Peyer's patch (tissue), 4 donors: ENCODE results near the gene SMARCD1. TPM values are rescaled to one million over a fixed set of nuclear protein-coding genes. Genes with fewer than 3 reads are reported as not detected.

Experiments used
- DNase-seq, 3 donors: peaks; one replicate each; pipeline ENCODE4 v3.0.0-alpha.2; 2017 to 2019
- H3K27ac ChIP-seq, 4 donors: fragments of 200-600 bp; sonication (generic); one replicate each; pipeline ENCODE4 v1.5.1; 2016 to 2019
- H3K27me3 ChIP-seq, 2 donors: fragments of 200-600 bp; sonication (generic); one replicate each; pipeline ENCODE4 v1.5.1; 2019
- H3K36me3 ChIP-seq, 3 donors: fragments of 200-600 bp; sonication (generic); one replicate each; pipeline ENCODE4 v1.5.1; 2016 to 2019
- H3K4me1 ChIP-seq, 4 donors: fragments of 200-600 bp; sonication (generic); one replicate each; pipeline ENCODE4 v1.5.1; 2016 to 2019
- H3K4me3 ChIP-seq, 4 donors: fragments of 200-600 bp; sonication (generic); 1 replicate in 3 of 4; 2 replicates in 1 of 4; pipeline ENCODE4 v1.5.1; 2016 to 2019; ENCODE audit warnings: mild to moderate bottlenecking in 1 of 4
- H3K9me3 ChIP-seq, 4 donors: fragments of 200-600 bp; sonication (generic); one replicate each; pipeline ENCODE4 v1.5.1; 2016 to 2019; ENCODE audit warnings: mild to moderate bottlenecking in 1 of 4
- POLR2A ChIP-seq, 2 donors: fragments of 450-650 bp; IDR thresholded peaks; one replicate each; pipeline ENCODE4 v1.5.1; 2017; ENCODE audit warnings: antibody characterized with exemption in 2 of 2, mild to moderate bottlenecking in 2 of 2, moderate library complexity in 2 of 2
- total RNA-seq, 4 donors: library from RNA; depleted of rRNA; stranded (reverse); fragments of >200 nt; gene quantifications; one replicate each; pipeline ENCODE4 v1.1.0, GENCODE V29; 2016
- TF ChIP-seq, protein P1 (sequence below), 6 experiments: fragments of 450-650 bp in 4 of 6; fragments of 200-600 bp in 2 of 6; sonication (generic) in 1 of 6; IDR thresholded peaks; one replicate each; pipeline ENCODE4 v1.5.1; 2017 to 2019; ENCODE audit warnings: antibody characterized with exemption in 6 of 6, mild to moderate bottlenecking in 3 of 6, moderate library complexity in 1 of 6

The SMARCD1 gene
- total RNA-seq, 4 donors from 2014 or later = 76.5 to 126 (median 95.1) TPM

- Histone ChIP-seq H3K4me3 (peak overlapping the region; percentile 45 to 83 (median 69)), H3K36me3 (no peaks in the 10 kb centered on the region), H3K27me3 (peaks cover 0 to 4% of the 10 kb centered on the region in 2 donors), H3K9me3 (no peaks in the 10 kb centered on the region), H3K27ac (peak overlapping the region in 1 of 4 donors; percentile 12), H3K4me1 (peaks cover 0 to 25% (median 6%) of the 10 kb centered on the region in 4 donors)
- DNase-seq = peak in 1 of 3 donors; percentile 39
- no peak for TF ChIP-seq POLR2A (IDR thresholded peaks at IDR 0.05)
- TF ChIP-seq, protein P1, sequence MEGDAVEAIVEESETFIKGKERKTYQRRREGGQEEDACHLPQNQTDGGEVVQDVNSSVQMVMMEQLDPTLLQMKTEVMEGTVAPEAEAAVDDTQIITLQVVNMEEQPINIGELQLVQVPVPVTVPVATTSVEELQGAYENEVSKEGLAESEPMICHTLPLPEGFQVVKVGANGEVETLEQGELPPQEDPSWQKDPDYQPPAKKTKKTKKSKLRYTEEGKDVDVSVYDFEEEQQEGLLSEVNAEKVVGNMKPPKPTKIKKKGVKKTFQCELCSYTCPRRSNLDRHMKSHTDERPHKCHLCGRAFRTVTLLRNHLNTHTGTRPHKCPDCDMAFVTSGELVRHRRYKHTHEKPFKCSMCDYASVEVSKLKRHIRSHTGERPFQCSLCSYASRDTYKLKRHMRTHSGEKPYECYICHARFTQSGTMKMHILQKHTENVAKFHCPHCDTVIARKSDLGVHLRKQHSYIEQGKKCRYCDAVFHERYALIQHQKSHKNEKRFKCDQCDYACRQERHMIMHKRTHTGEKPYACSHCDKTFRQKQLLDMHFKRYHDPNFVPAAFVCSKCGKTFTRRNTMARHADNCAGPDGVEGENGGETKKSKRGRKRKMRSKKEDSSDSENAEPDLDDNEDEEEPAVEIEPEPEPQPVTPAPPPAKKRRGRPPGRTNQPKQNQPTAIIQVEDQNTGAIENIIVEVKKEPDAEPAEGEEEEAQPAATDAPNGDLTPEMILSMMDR (IDR thresholded peaks at IDR 0.05) = no peak
Measured at GRCh38 chr12:50057896-50058670, 27.1 kb upstream of the SMARCD1 start.

GRCh38 chr12:50058743-50059312 lies 26.3 kb upstream of the SMARCD1 start:
- Histone ChIP-seq H3K27me3 (peaks cover 0 to 4% of the 10 kb centered on the region in 2 donors), H3K9me3 (no peaks in the 10 kb centered on the region), H3K27ac (no peak overlapping the region), H3K4me3 (no peak overlapping the region), H3K4me1 (peaks cover 0 to 25% (median 6%) of the 10 kb centered on the region in 4 donors), H3K36me3 (no peaks in the 10 kb centered on the region)
- no peak for TF ChIP-seq POLR2A (IDR thresholded peaks at IDR 0.05)
- TF ChIP-seq, protein P1 (IDR thresholded peaks at IDR 0.05) = no peak
- peak in 1 of 3 donors; percentile 43 for DNase-seq

- Histone ChIP-seq H3K27me3 (peaks cover 0 to 4% of the 10 kb centered on the region in 2 donors), H3K9me3 (no peaks in the 10 kb centered on the region), H3K4me3 (no peak overlapping the region), H3K36me3 (no peaks in the 10 kb centered on the region), H3K27ac (no peak overlapping the region), H3K4me1 (peaks cover 0 to 25% (median 6%) of the 10 kb centered on the region in 4 donors)
- TF ChIP-seq POLR2A (IDR thresholded peaks at IDR 0.05) = no peak
- TF ChIP-seq, protein P1 (IDR thresholded peaks at IDR 0.05) = no peak
- DNase-seq = peak in 1 of 3 donors; percentile 40
Measured at GRCh38 chr12:50059440-50060119, 25.6 kb upstream of the SMARCD1 start.

- Histone ChIP-seq H3K4me1 (peaks cover 0 to 25% (median 6%) of the 10 kb centered on the region in 4 donors), H3K27ac (no peak overlapping the region), H3K9me3 (no peaks in the 10 kb centered on the region), H3K27me3 (peaks cover 0 to 4% of the 10 kb centered on the region in 2 donors), H3K4me3 (no peak overlapping the region), H3K36me3 (no peaks in the 10 kb centered on the region)
- no peak for TF ChIP-seq POLR2A (IDR thresholded peaks at IDR 0.05)
- TF ChIP-seq, protein P1 (IDR thresholded peaks at IDR 0.05) = no peak
- DNase-seq = no peak
Measured at GRCh38 chr12:50060120-50060468, 25.0 kb upstream of the SMARCD1 start.

GRCh38 chr12:50061171-50061570 lies 24.0 kb upstream of the SMARCD1 start:
- TF ChIP-seq POLR2A (IDR thresholded peaks at IDR 0.05) = no peak
- TF ChIP-seq, protein P1 (IDR thresholded peaks at IDR 0.05) = no peak
- Histone ChIP-seq H3K9me3 (no peaks in the 10 kb centered on the region), H3K27ac (no peak overlapping the region), H3K4me1 (peaks cover 0 to 19% (median 6%) of the 10 kb centered on the region in 4 donors), H3K36me3 (no peaks in the 10 kb centered on the region), H3K27me3 (peaks cover 0 to 4% of the 10 kb centered on the region in 2 donors), H3K4me3 (no peak overlapping the region)
- DNase-seq = no peak
